Hepatocyte (in vitro differentiated cells): Measurements from ENCODE around the gene HIBADH. TPM values are rescaled to one million over a fixed set of nuclear protein-coding genes. Genes with fewer than 3 reads are reported as not detected.
A peak's percentile ranks its signal among the peaks of the same experiment; 100 is the strongest.

ENCODE experiments used
- DNase-seq: peaks from one replicate; pipeline ENCODE4 v3.0.0-alpha.2; 2016; ENCODE audit warnings: low spot score
- H2AFZ ChIP-seq: fragments of 200-600 bp; sonication (generic); 2 replicates; pipeline ENCODE4 v1.6.0; 2016; ENCODE audit warnings: antibody characterized with exemption, mild to moderate bottlenecking
- H3K27ac ChIP-seq: fragments of 200-600 bp; sonication (generic); 2 replicates; pipeline ENCODE4 v1.5.1; 2016; ENCODE audit warnings: mild to moderate bottlenecking
- H3K27me3 ChIP-seq: fragments of 200-600 bp; sonication (generic); 2 replicates; pipeline ENCODE4 v1.6.1; 2016
- H3K36me3 ChIP-seq: fragments of 200-600 bp; sonication (generic); replicated peaks from 2 replicates; pipeline ENCODE4 v1.5.1; 2016; ENCODE audit warnings: low read depth; ENCODE audit not compliant: insufficient read depth
- H3K4me1 ChIP-seq: fragments of 200-600 bp; sonication (generic); 2 replicates; pipeline ENCODE4 v1.5.1; 2016; ENCODE audit warnings: mild to moderate bottlenecking, moderate library complexity; ENCODE audit not compliant: insufficient read depth
- H3K4me2 ChIP-seq: fragments of 200-600 bp; sonication (generic); 2 replicates; pipeline ENCODE4 v1.6.0; 2016
- H3K4me3 ChIP-seq: fragments of 200-600 bp; sonication (generic); 2 replicates; pipeline ENCODE4 v1.5.1; 2016; ENCODE audit warnings: mild to moderate bottlenecking
- H3K79me2 ChIP-seq: fragments of 200-600 bp; sonication (generic); 2 replicates; pipeline ENCODE4 v1.6.0; 2017; ENCODE audit warnings: mild to moderate bottlenecking
- H3K9me2 ChIP-seq: fragments of 200-600 bp; sonication (generic); replicated peaks from 2 replicates; pipeline ENCODE4 v1.6.0; 2017; ENCODE audit warnings: mild to moderate bottlenecking; ENCODE audit not compliant: insufficient read depth
- H3K9me3 ChIP-seq: fragments of 200-600 bp; sonication (generic); 2 replicates; pipeline ENCODE4 v1.5.1; 2016; ENCODE audit warnings: low read depth, mild to moderate bottlenecking
- H4K20me1 ChIP-seq: fragments of 200-600 bp; sonication (generic); 2 replicates; pipeline ENCODE4 v1.6.0; 2016; ENCODE audit warnings: mild to moderate bottlenecking; ENCODE audit not compliant: insufficient read depth, poor library complexity, severe bottlenecking
- CTCF ChIP-seq: fragments of 200-600 bp; sonication (generic); IDR thresholded peaks from 2 replicates; pipeline ENCODE4 v1.5.1; 2016; ENCODE audit warnings: antibody characterized with exemption, mild to moderate bottlenecking; ENCODE audit not compliant: poor library complexity
- EZH2 ChIP-seq: fragments of 200-600 bp; sonication (generic); IDR thresholded peaks from 2 replicates; pipeline ENCODE4 v1.6.1; 2016; ENCODE audit warnings: antibody characterized with exemption, mild to moderate bottlenecking, borderline replicate concordance
- EZH2phosphoT487 ChIP-seq: fragments of 200-600 bp; sonication (generic); IDR thresholded peaks from one replicate; pipeline ENCODE4 v1.6.1; 2018; ENCODE audit warnings: antibody characterized with exemption, mild to moderate bottlenecking, low read depth, moderate library complexity; ENCODE audit not compliant: unreplicated experiment, severe bottlenecking
- WGBS: methylation state at CpG from one replicate; pipeline ENCODE4 v1.1.6; 2016; ENCODE audit warnings: low lambda C conversion rate; ENCODE audit errors: missing lambda C conversion rate; 5-methylcytosine and 5-hydroxymethylcytosine counted together
- polyA plus RNA-seq: library from polyadenylated mRNA; unstranded; fragments of >200 nt; fragmentation: Nextera tagmentation; extraction: Ambion mirVana; gene quantifications from 2 replicates; pipeline ENCODE4 v1.2.1, GENCODE V29; 2016
- total RNA-seq: library from RNA; depleted of rRNA; stranded (reverse); fragments of >200 nt; gene quantifications from 2 replicates; pipeline ENCODE4 v1.2.3, GENCODE V29; 2014

The HIBADH gene
- total and polyA plus RNA-seq, 2 experiments from 2014 or later, result 56.1 to 65.5 TPM

- TF ChIP-seq CTCF (no peak), EZH2 (no peak), EZH2phosphoT487 (no peak)
- DNase-seq, result no peak
- WGBS, result 72% methylated on average over 2 of the region's 2 CpGs
- Histone ChIP-seq H3K4me2 (no peak overlapping the region), H3K79me2 (peaks cover 3% of the 10 kb centered on the region), H3K36me3 (no peaks in the 10 kb centered on the region), H3K4me1 (peaks cover 4% of the 10 kb centered on the region), H3K9me2 (no peaks in the 10 kb centered on the region), H3K9me3 (peaks cover 4% of the 10 kb centered on the region), H3K27me3 (no peaks in the 10 kb centered on the region), H3K27ac (no peak overlapping the region), H2AFZ (no peak overlapping the region), H4K20me1 (no peaks in the 10 kb centered on the region), H3K4me3 (no peak overlapping the region)
These were observed 48.6 kb downstream of the HIBADH start for GRCh38 chr7:27614095-27614494.

GRCh38 chr7:27611059-27611458, 51.6 kb downstream of the HIBADH start:
- Histone ChIP-seq H3K79me2 (no peaks in the 10 kb centered on the region), H3K27ac (no peak overlapping the region), H3K4me2 (no peak overlapping the region), H3K27me3 (no peaks in the 10 kb centered on the region), H3K36me3 (no peaks in the 10 kb centered on the region), H3K9me2 (no peaks in the 10 kb centered on the region), H3K4me1 (peaks cover 28% of the 10 kb centered on the region), H3K9me3 (no peaks in the 10 kb centered on the region), H4K20me1 (no peaks in the 10 kb centered on the region), H3K4me3 (no peak overlapping the region), H2AFZ (no peak overlapping the region)
- 89% methylated on average over 3 of the region's 3 CpGs for WGBS
- TF ChIP-seq CTCF, result no peak
- TF ChIP-seq EZH2, result no peak
- no peak for TF ChIP-seq EZH2phosphoT487
- no peak for DNase-seq

GRCh38 chr7:27608776-27609495, 53.7 kb downstream of the HIBADH start:
- Histone ChIP-seq H3K27ac (no peak overlapping the region), H3K4me3 (no peak overlapping the region), H3K27me3 (no peaks in the 10 kb centered on the region), H4K20me1 (no peaks in the 10 kb centered on the region), H3K36me3 (no peaks in the 10 kb centered on the region), H3K4me1 (peaks cover 33% of the 10 kb centered on the region), H3K4me2 (no peak overlapping the region), H3K79me2 (peaks cover 13% of the 10 kb centered on the region), H2AFZ (no peak overlapping the region), H3K9me3 (no peaks in the 10 kb centered on the region), H3K9me2 (no peaks in the 10 kb centered on the region)
- peak; percentile 16 for DNase-seq
- WGBS, result 52% methylated on average over 1 of the region's 1 CpG
- TF ChIP-seq EZH2 (no peak), EZH2phosphoT487 (no peak), CTCF (no peak)
